Measurements from ENCODE around the gene TEX10. TPM values are rescaled to one million over a fixed set of nuclear protein-coding genes. Genes with fewer than 3 reads are reported as not detected.

Gene TEX10
- total RNA-seq, 4 donors from 2014 or later = 15.5 to 23.9 (median 21.6) TPM

DNA sequence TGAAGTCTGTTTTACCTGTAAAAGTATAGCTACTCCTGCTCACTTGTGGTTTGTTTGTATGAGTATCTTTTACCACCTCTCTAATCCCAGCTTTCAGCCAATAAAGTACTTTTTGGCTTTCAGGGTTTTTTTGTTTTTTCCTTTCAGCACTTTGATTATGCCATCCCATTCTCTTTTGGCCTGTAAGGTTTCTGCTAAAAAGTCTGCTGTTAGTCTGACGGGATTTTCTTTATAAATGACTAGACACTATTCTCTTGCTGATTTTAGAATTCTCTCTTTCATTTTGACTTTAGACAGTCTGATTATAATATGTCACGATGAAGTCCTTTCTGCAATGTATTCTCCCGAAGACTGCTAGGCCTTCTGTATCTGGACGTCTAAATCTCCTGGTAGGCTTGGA, 37.2 kb downstream of the TEX10 start:
- H3K4me3 ChIP-seq (ENCODE audit: low read depth, poor library complexity, severe bottlenecking) = no peak overlapping the region
- TF ChIP-seq, protein P1, sequence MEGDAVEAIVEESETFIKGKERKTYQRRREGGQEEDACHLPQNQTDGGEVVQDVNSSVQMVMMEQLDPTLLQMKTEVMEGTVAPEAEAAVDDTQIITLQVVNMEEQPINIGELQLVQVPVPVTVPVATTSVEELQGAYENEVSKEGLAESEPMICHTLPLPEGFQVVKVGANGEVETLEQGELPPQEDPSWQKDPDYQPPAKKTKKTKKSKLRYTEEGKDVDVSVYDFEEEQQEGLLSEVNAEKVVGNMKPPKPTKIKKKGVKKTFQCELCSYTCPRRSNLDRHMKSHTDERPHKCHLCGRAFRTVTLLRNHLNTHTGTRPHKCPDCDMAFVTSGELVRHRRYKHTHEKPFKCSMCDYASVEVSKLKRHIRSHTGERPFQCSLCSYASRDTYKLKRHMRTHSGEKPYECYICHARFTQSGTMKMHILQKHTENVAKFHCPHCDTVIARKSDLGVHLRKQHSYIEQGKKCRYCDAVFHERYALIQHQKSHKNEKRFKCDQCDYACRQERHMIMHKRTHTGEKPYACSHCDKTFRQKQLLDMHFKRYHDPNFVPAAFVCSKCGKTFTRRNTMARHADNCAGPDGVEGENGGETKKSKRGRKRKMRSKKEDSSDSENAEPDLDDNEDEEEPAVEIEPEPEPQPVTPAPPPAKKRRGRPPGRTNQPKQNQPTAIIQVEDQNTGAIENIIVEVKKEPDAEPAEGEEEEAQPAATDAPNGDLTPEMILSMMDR (IDR thresholded peaks at IDR 0.05) = no peak
- no peak for TF ChIP-seq POLR2A (IDR thresholded peaks at IDR 0.05)
- WGBS, 2 donors = 91 to 93% methylated on average over 4 of the region's 4 CpGs
- intact Hi-C loops (cut with DNase I; ENCODE audit: low total_unique reads) = no loop called here
- DNase-seq (ENCODE audit: low spot score in 2 of 2) = no peak

DNA sequence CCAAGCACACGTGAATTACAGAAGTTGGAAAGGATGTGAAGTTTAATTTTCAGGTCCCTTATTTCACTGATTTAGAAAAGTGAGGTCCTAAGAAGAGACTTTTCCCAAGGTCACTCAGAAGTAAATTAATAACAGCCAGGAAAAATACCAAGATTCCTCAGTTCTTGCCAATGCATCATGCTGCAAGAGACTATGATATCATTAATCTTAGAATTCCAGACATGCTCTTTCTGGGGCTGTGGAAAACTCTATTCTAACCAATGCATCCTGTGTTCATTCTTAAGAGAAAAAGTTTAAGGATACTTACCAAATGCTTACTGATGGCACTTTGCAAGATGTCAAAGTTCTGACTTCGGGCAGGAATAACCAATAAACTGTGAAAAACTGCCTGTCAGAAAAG, 42.8 kb downstream of the TEX10 start:
- WGBS, 2 donors = 69 to 84% methylated on average over 2 of the region's 2 CpGs
- intact Hi-C loops (cut with DNase I; ENCODE audit: low total_unique reads) = no loop called here
- TF ChIP-seq, protein P1 (IDR thresholded peaks at IDR 0.05) = no peak
- TF ChIP-seq POLR2A (IDR thresholded peaks at IDR 0.05) = no peak
- no peak overlapping the region for H3K4me3 ChIP-seq (ENCODE audit: low read depth, poor library complexity, severe bottlenecking)
- DNase-seq (ENCODE audit: low spot score in 2 of 2) = no peak

DNA sequence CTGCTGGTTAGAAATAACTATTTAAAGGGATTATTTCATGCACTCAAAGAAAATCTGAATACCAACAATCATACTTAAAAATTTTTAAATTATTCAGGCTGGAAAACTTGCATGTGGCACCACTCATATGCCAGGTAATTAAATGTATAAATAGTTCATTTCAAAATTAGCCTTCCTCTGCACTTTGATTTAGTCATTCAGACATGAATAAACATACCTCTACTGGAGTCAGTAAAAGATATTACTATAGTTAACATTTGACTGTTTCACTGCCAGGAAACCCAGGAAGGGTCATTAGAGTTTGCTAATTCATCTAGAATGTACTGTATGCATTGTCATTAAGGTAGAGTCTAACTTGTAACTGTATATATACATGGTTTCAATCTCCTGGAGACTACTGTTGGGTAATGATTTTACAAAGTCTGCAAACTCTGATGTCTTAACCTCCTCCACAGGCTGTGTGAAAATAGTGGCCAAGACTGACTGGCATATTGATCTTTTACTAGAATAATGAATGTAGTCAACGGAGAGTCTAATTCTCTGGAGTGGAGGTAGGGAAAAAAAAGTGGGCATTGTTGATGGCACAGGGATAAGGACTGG, 43.7 kb downstream of the TEX10 start:
- no peak for DNase-seq (ENCODE audit: low spot score in 2 of 2)
- no peak for TF ChIP-seq POLR2A (IDR thresholded peaks at IDR 0.05)
- TF ChIP-seq, protein P1 (IDR thresholded peaks at IDR 0.05) = no peak
- 57 to 81% methylated on average over 1 of the region's 1 CpG for WGBS, 2 donors
- intact Hi-C loops (cut with DNase I; ENCODE audit: low total_unique reads) = no loop called here
- no peak overlapping the region for H3K4me3 ChIP-seq (ENCODE audit: low read depth, poor library complexity, severe bottlenecking)

DNA sequence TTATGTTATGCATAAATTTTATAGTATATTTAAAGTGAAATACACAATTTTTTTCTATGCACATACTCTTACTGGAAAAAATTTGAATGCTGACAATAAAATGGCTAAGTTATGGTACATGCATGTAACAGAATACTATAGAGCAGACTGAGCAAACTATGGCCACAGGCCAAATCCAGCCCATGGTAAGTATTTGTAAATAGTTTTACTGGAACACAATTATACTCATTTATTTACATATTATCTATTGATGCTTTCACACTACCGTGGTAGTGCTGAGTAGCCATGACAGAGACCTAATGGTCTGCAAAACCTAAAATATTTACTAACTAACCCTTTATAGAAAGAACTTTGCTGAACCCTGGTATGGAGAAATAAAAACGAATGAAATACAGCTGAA, 45.7 kb downstream of the TEX10 start:
- H3K4me3 ChIP-seq (ENCODE audit: low read depth, poor library complexity, severe bottlenecking) = no peak overlapping the region
- intact Hi-C loops (cut with DNase I; ENCODE audit: low total_unique reads) = no loop called here
- no peak for DNase-seq (ENCODE audit: low spot score in 2 of 2)
- TF ChIP-seq, protein P1 (IDR thresholded peaks at IDR 0.05) = no peak
- no peak for TF ChIP-seq POLR2A (IDR thresholded peaks at IDR 0.05)
- WGBS, 2 donors = 84 to 90% methylated on average over 2 of the region's 2 CpGs

DNA sequence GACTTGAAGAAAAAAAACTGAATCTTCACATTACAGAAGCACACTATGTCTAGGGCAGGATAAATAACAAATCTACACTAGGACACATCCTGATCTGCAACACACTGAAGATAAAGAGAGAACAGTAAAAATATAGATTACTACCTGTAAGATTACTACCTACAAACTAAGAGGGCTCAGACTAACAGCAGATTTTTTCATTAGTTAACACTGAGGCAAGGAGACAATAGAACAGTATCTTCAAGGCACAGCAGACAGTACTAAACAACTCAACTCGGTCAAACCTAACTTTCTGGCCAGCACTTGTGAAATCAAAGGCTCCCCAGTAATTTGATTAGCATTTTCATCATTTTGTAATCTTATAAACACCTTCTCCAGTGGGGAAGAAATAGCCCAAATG, 46.5 kb downstream of the TEX10 start:
- H3K4me3 ChIP-seq (ENCODE audit: low read depth, poor library complexity, severe bottlenecking) = no peak overlapping the region
- intact Hi-C loops (cut with DNase I; ENCODE audit: low total_unique reads) = no loop called here
- no peak for TF ChIP-seq POLR2A (IDR thresholded peaks at IDR 0.05)
- TF ChIP-seq, protein P1 (IDR thresholded peaks at IDR 0.05) = no peak
- WGBS, 2 donors = 100% methylated on average over 1 of the region's 1 CpG
- no peak for DNase-seq (ENCODE audit: low spot score in 2 of 2)

DNA sequence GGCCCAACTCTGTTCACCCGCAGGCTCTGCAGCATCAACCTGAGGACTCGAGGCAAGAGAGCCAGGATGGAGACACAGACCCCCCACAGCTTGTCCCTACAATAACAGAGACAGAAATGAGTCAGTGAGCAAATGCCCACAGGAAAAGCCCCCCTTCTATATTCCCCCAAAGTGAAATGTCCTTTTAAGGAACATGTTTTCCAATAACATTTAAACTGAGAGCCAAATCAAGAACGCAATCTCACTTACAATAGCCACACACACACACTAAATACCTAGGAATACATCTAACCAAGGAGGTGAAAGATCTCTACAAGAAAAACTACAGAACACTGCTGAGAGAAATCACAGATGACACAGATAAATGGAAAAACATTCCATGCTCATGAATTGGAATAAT, 49.0 kb downstream of the TEX10 start:
- intact Hi-C loops (cut with DNase I; ENCODE audit: low total_unique reads) = no loop called here
- no peak for DNase-seq (ENCODE audit: low spot score in 2 of 2)
- 90 to 95% methylated on average over 3 of the region's 3 CpGs for WGBS, 2 donors
- H3K4me3 ChIP-seq (ENCODE audit: low read depth, poor library complexity, severe bottlenecking) = no peak overlapping the region
- TF ChIP-seq POLR2A (IDR thresholded peaks at IDR 0.05) = no peak
- TF ChIP-seq, protein P1 (IDR thresholded peaks at IDR 0.05) = no peak

All from lower leg skin (tissue), 4 donors.